ENCODE data around the gene GRK1.
A peak's percentile ranks its signal among the peaks of the same experiment; 100 is the strongest.
"Not testable (repeated sequence)": the region's sequence is repeated elsewhere in the genome, so short reads cannot be mapped to it uniquely, and the experiment has no call there.

Gene GRK1

GRCh38 chr13:113622791-113623490 lies 44.1 kb upstream of the GRK1 start:
- DNase-seq (ENCODE audit: extremely low read depth, low read depth): no peak
- no peak overlapping the region for H3K4me3 ChIP-seq (replicated peaks; ENCODE audit: low read depth, low read length)
- TF ChIP-seq, protein P1, sequence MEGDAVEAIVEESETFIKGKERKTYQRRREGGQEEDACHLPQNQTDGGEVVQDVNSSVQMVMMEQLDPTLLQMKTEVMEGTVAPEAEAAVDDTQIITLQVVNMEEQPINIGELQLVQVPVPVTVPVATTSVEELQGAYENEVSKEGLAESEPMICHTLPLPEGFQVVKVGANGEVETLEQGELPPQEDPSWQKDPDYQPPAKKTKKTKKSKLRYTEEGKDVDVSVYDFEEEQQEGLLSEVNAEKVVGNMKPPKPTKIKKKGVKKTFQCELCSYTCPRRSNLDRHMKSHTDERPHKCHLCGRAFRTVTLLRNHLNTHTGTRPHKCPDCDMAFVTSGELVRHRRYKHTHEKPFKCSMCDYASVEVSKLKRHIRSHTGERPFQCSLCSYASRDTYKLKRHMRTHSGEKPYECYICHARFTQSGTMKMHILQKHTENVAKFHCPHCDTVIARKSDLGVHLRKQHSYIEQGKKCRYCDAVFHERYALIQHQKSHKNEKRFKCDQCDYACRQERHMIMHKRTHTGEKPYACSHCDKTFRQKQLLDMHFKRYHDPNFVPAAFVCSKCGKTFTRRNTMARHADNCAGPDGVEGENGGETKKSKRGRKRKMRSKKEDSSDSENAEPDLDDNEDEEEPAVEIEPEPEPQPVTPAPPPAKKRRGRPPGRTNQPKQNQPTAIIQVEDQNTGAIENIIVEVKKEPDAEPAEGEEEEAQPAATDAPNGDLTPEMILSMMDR (IDR thresholded peaks at IDR 0.05; ENCODE audit: low read depth, low read length, missing control alignments): no peak

- TF ChIP-seq, protein P1 (IDR thresholded peaks at IDR 0.05; ENCODE audit: low read depth, low read length, missing control alignments): no peak
- DNase-seq (ENCODE audit: extremely low read depth, low read depth): no peak
- H3K4me3 ChIP-seq (replicated peaks; ENCODE audit: low read depth, low read length): no peak overlapping the region
Observed at GRCh38 chr13:113623491-113624234, 43.4 kb upstream of the GRK1 start.

- TF ChIP-seq, protein P1 (IDR thresholded peaks at IDR 0.05; ENCODE audit: low read depth, low read length, missing control alignments): no peak
- no peak for DNase-seq (ENCODE audit: extremely low read depth, low read depth)
- no peak overlapping the region for H3K4me3 ChIP-seq (replicated peaks; ENCODE audit: low read depth, low read length)
Observed at GRCh38 chr13:113624235-113624587, 42.8 kb upstream of the GRK1 start.

DNA sequence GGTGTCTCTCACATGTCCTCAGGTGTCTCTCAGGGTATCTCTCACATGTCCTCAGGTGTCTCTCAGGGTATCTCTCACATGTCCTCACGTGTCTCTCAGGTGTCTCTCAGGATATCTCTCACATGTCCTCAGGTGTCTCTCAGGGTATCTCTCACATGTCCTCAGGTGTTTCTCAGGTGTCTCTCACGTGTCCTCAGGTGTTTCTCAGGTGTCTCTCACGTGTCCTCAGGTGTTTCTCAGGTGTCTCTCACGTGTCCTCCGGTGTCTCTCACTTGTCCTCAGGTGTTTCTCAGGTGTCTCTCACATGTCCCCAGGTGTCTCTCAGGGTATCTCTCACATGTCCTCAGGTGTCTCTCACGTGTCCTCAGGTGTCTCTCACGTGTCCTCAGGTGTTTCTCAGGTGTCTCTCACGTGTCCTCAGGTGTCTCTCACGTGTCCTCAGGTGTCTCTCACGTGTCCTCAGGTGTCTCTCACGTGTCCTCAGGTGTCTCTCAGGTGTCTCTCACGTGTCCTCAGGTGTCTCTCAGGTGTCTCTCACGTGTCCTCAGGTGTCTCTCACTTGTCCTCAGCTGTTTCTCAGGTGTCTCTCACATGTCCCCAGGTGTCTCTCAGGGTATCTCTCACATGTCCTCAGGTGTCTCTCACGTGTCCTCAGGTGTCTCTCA lies 42.2 kb upstream of the GRK1 start:
- not testable (repeated sequence) for H3K4me3 ChIP-seq (replicated peaks; ENCODE audit: low read depth, low read length); DNase-seq (ENCODE audit: extremely low read depth, low read depth)

DNA sequence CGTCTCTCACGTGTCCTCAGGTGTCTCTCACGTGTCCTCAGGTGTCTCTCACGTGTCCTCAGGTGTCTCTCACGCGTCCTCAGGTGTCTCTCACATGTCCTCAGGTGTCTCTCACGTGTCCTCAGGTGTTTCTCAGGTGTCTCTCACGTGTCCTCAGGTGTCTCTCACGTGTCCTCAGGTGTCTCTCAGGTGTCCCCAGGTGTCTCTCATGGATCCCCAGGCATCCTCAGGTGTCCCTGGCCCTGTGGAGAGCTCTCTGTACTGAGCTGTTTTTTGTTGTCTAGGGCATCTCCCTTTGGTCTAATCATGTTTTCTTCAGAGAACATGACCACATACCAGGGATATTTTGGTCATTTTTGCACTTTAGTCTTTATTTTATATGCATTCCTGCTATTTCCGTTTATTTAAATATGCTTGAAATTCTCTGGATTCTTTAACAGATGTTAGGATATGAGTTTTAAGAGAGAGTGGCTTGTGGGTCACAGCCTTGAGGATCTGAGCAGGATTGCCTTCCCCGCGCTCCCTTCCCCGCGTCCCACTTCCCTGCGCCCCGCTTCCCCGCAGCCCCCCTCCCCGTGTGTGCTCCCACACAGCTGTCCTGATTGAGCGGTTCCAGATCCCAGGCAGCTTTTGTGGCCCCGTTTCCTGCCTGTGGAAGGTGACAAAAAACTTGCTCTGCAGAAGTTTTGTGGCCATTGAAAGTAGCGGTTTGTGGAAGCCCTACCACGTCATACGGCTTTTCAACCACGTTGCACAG lies 40.9 kb upstream of the GRK1 start:
- peak; percentile 4 for DNase-seq (ENCODE audit: extremely low read depth, low read depth)
- TF ChIP-seq, protein P1 (IDR thresholded peaks at IDR 0.05; ENCODE audit: low read depth, low read length, missing control alignments): no peak
- H3K4me3 ChIP-seq (replicated peaks; ENCODE audit: low read depth, low read length): no peak overlapping the region

DNA sequence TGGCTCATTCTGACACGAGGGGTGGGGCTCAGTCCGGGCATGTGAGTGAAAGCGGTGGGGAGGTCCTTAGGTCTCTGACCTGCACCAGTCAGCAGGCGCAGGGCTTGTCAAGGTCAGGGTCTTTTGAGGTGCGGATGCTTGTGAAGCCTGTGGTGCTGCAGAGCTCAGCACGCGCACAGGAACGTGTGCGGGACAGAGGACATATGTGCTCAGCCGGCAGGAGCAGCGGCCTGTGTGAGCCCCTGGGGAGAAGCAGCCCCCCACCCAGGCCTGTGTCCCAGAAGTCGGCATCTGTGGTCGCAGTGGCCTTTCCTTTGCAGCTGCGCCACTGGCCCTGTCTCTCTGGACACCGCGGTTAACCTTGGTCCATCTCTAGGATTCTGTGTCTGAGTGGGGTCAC lies 39.9 kb upstream of the GRK1 start:
- H3K4me3 ChIP-seq (replicated peaks; ENCODE audit: low read depth, low read length): no peak overlapping the region
- no peak for DNase-seq (ENCODE audit: extremely low read depth, low read depth)
- TF ChIP-seq, protein P1 (IDR thresholded peaks at IDR 0.05; ENCODE audit: low read depth, low read length, missing control alignments): no peak
